GM19452 (cell line): ENCODE results near the gene ARHGAP25.

Source experiments
- ATAC-seq: cut with Tn5 transposase; IDR thresholded peaks from one replicate; pipeline ENCODE4 v1.9.1; 2021; ENCODE audit not compliant: unreplicated experiment

ARHGAP25 gene

DNA sequence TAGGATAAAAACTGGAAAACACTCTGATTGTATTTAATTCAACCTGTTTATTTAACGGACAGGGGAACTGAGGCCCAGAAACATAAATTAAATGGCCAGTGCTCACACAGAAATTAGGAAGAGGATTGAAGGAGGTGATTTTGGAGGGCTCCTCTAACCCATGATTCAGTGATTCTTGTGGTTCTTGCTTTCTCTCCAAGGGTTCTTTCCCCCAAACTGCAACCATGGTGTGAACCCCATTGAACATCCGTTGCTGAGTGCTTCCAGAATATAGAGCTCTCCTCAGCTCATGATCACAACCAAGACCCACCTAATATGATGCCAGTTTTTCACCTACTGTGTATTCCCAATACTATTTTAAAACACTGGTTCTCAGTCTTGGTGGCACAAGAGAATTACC, 95.1 kb downstream of the ARHGAP25 start:
- ATAC-seq = no peak

DNA sequence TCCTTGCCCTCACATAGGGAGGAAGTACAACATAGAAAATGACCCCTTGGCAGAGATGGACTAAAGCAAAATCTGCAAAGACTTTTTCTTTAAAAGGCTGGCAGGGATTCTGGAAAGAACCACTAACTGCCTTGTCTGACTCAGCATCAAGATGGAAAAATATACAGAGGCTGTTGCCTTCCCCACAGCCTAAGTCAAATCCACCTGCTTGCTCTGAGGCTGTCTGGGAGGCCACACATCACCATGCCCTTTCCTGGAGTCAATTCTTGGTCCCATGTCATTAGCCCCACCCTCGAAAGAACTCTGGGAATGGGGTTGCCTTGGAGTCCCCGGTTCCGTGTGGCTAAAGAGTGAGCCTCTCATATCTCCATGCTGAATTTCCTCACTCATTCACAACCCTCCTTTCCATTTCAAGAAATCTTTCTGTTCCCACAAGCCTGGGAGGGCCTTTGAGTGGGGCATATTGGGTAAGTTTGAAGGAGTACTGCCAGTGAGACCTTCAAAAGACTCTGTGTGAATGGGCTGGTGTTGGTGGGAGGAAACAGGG, 97.1 kb downstream of the ARHGAP25 start:
- no peak for ATAC-seq

DNA sequence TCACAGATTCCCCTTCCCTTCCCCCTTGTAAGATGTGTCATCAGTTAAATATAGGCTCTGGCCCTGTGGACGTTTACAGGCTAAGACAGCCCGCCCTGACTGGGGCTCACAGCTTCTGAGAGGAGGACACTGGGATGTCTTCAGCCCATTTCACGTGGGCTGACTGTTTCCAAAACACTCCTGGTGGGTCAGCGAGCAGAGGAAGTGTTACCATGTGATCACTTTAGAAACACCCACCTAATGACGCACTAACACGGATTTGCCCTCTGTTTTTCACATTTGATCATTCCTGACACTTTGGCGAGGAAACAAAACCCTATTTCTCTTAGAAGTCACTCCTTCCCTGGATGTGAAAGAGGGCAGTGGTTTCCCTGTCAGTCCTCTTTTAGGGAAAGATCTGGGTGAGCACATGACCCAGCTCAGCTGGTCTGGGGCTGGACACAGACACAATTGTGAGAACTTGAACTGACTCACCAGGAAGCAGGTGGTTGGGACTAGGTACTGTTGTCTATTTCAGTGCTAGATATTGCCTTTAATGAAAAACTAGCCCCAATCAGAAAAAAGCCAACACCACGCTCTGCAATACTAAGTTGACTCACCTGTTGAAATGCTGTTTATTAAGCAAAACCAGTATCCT, 97.7 kb downstream of the ARHGAP25 start:
- peak; percentile 81 for ATAC-seq

DNA sequence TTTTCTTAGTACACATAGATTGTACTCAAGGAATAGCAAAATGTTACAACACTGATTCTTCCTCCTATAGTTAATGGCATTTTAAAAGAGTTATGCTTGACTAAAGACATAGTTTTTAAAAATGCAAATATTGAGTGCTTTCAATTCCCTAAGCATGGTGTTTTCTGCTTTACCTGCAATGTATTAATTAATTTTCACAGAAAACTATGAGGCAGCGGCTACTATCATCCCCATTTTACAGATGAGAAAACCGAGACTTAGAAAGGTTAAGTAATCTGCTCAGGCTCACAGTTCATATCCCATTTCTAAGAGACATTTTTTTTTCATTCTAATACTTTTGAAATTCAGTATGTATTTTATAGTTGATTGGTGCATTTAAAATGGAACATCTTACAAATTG, 98.6 kb downstream of the ARHGAP25 start:
- ATAC-seq = no peak

DNA sequence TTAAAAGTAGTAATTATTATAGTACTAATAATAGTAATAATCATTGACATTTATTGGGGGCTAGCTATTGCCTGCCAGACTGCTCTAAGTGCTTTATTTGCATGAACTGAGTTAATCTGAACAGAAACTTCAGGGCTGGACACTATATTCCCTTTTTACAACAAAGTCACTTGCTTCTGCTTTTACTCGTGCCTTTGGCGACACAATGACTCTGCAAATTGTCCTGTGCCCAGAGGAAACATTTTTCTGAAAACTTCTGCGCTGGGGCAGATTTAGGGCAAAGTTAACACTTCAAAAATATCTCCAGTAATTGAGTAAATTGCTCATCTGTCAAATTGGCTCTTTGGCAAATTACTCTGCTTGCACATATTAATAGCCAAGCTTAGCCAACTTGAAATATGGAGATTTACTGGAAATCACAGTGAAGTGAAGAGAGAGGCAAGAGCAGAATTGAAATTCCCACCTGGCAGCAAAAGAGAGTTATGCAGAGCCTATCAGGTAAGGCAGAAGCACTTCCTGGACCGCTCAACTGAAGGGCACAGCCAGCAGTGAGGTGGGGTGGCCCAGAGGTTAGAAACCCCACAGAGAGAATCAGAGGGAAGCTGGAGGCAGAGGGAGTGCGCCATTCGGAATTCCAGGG, 100.2 kb downstream of the ARHGAP25 start:
- no peak for ATAC-seq

DNA sequence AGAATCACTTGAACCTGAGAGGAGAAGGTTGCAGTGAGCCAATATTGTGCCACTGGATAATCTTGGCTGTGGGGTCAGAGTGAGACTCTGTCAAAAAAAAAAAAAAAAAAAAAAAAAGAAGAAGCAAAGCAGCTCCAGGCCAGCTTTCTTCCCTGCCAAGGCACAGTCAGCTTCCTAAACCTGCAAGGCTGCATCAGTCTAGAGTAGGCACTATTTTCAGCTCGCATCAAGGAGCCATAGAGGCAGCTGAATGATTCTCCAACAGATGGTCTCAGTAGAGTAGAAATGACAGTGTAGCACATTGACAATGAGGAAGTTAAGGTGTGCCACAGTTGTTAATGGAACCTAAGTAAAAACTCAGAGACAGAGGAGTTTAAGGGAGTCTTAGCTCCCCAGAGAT, 101.0 kb downstream of the ARHGAP25 start:
- ATAC-seq = no peak

DNA sequence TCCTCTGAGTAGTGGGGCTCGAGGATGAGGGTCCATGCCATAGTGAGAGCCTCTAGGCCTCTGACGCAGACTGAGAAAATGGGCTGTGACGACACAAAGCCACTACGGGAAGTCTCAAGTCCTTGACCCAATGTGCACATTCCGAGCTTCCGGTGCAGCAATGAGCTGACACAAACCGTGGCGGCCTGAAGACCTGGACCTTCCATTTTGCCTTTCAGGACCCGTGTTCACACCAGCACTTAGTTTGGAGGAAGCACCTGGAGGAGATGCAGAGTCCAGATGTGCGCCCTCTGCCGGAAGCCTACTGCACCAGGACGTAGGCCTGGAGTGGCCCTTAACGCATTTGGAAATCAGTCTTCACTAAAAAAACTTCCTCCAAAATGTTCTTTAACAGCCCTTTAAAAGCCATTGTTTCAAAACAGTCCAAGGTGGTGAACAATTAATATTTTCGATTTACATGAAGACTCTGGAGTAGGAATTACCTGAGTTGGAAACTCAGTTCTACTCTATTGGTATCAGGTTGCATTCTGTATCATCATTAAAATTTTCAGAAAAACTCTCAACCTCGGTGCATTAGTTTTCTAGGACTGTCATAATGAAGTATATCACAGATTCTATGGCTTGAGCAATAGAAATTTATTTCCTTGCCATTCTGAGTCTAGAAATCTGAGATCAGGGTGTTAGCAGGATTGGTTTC, 102.7 kb downstream of the ARHGAP25 start:
- no peak for ATAC-seq

DNA sequence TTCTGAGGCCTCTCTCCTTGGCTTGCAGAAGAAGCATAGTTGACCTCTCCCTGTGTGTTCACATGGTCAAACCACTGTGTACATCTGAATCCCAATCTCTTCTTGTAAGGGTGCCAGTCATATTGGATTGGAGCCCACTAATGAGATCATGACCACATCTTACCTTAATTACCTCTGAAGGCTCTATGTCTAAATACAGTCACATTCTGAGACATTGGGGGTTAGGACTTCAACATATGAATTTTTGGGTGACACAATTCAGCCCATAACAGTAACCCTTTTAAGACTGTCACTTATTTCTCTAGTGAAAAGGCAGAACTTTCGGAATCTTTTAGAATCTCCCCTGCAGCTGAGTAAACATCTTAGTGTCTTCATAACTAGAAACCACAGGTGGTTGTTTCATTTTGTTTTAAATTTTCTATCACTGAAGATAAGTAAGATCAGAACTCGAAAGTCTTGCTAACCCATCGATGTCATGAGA, 103.3 kb downstream of the ARHGAP25 start:
- no peak for ATAC-seq

DNA sequence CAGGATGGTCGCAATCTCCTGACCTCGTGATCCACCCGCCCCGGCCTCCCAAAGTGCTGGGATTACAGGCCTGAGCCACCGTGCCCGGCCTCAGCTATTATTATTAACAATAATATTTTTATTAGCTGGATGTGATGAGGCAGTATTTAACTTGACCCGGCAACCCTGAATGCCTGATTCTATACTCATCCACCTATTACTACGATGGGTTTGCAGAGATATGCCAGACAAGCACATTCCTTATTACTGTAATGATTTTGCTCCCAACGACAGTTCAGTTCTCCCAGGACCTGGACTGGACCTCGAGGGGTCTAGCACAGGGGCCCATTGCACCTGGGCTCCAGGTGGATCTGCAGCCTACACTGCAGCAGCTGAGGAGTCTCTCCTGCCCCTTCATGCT, 104.0 kb downstream of the ARHGAP25 start:
- ATAC-seq = no peak

DNA sequence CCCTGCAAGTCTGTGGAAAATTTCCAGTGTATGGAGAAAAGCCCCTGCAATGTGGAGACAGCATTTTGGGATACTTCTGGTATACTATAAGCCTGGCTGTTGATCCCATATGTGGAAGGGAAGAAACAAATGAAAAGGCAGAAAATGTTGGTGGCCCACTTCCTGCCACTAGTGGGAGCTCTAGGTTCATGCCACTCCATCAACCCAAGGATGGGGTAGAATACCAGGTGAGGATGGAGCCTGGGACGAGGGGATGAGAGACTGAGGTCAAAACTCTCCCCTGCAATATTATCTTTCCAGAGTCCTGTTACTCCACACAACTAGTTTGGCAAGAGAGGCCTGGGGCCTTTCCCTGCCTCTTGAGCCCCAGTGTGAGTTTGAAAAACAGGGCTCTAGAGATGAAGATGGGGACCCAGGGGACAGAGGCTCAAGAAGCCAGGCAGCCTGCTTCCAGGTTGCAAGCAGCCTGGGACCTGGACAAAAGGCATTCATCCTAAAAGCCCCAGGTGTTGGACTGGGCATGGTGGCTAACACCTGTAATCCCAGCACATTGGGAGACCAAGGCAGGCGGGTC, 104.7 kb downstream of the ARHGAP25 start:
- ATAC-seq = no peak

DNA sequence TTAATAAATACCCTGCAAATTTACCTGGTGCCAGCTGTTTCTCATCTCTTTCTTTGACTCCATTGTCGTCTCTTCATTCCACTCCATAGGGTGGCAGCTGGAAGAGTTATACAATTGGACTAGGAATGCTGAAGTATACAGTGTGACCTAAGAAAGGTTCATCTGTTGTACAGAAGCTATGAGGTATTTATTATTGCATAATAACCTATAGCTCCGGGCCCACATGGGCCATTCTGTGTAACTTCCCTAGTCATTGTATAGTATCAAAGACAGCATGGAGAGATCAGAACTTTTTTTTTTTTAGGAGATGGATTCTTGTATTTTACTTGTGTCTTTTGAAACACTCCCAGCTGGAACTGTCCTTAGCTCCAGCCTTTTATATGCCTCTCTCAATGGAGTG, 110.4 kb downstream of the ARHGAP25 start:
- ATAC-seq = no peak

DNA sequence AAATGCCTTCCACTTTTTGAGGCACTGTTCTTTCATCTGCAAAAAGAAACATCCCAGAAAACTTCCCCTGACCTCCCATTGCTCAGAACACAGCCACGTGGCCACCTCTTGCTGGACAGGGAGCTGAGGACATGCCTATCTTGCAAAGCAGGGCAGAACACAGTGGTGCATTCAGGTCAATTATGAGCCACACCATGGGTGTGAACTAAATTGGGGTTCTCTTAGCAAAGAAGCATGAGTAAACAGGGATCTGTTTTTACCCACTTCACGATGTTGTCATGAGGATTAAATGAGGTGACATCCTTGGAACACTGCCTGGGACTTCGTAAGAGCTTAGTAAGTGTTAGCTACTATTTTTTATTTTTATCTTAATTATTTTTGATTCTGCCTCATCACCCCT, 111.5 kb downstream of the ARHGAP25 start:
- ATAC-seq = no peak

DNA sequence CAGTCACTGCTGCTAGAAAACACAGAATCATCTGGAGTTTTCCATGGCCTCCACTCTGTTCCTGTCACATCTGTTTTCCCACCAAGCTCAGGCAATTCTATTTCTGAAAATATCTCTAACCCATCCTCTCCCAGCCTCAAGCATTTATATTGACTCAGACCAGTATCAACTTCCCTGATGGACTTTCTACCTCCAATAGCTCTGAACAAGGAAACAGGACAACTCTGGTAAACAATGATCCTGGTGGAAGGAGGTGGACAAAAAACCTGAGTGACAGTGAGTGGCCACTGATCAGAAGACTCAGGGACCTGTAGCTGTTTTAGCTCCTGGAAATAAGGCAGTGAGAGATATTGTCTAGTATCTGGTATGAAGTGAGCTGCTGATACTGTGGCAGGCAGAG, 113.1 kb downstream of the ARHGAP25 start:
- ATAC-seq = no peak

DNA sequence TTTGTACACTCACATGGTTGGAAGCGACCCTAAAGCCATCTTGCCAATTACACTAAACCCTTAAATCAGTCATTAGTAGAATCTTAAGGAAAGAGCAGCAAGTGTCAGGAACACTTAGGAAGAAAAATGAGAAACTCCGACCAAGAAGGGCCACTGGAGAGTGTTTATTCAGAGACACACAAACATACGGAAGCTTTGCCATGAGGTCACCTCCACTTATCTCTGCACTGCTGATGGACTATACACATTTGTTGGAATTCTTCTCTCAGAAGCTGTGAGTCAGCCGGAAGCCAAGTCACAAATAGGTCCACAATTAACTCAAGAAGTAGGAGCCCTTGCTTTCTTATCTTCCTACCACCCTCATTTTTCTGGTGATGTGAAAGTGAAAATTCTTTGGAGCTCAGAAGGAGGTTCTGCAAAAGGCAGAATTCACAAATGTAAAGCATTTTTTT, 115.0 kb downstream of the ARHGAP25 start:
- no peak for ATAC-seq

DNA sequence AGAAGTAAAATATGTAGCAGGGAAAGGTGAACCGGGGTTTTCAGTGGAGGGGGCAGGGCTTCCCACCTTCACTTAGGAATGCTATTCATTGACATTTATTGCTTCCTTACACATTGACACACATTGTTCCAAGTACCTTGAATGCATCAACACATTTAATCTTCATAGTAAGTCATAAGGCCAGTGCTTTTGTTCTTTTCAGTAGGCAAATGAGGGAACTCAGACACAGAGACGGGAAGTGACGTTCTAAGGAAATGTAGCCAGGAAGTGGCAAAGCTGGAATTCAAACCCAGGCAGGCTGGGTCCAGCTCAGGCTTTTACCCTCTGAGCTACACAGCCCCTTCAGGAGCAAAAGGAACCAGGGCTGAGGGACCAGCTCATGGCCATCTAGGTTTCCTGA, 115.9 kb downstream of the ARHGAP25 start:
- no peak for ATAC-seq

DNA sequence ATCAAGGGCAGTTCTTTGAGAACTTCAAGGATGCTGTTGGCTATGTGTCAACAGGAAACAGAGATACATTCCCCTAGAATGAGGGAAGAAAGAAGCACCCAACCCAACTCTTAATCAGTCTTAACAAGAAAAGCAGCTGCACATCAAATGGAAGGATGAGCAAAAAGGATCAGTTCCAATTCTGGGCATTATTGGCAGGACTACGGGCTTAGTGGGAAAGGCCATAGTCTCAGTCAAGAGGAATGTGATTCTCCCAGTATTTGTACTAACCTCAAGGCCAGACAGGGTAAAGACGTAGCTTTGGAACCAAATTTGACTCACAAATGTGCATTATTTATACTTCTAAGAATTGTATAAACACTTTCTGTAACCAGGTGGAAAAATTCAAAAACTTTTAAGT, 118.4 kb downstream of the ARHGAP25 start:
- ATAC-seq = no peak

DNA sequence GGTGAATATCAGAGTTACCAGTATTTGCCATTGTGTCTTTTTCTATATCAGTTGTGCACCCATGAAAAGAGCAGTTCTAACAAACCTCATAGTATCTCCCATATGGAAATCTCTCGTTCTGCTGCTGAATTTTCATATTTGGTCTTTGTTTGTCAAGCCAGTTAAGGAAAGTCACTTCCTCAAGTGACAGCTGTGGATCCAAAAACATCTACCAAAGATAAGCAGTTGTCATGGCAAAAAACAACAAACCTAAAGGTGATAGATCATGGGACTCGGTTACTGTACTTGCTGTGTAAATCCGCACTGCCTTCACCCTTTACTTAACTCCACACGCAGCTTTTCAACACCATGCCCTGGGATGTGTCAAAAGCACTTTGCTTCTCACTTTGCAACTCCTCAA, 119.3 kb downstream of the ARHGAP25 start:
- no peak for ATAC-seq

DNA sequence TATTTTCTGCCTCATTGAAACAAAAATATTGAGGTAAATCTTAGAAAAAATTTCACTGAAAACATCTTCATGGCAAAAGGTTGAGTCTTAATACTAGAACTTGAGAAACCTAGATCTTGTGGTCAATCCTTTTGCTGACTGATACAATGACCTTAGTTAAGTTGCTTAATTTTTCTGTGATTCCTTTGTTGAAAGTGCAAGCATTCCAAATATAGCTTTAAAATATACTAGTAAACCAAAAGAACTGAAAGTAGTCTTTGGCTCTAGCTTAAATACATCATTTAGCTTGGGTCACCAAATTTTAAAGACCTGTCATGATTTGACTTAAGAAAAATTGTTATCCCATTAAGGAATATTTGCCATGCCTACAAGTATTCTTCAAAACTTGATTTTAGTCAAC, 119.9 kb downstream of the ARHGAP25 start:
- no peak for ATAC-seq

DNA sequence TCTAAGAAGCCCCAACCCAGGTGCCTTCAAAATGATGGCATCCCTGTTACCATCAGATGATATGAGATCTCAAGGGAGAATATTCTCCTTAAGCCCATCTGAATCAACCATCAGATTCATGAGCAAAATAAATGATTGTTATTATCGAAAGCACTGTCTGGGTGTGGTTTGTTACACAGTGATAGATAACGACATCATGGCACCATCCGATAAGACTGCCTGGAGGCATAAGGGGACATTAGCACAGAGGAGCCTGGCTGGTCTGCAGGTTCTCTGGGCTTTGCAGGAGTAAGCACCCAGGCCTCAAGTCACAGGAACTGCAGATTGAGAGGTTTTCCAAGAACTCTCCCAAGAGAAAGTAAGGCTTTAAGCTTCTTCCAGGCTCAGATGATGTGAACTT, 120.9 kb downstream of the ARHGAP25 start:
- ATAC-seq = no peak

DNA sequence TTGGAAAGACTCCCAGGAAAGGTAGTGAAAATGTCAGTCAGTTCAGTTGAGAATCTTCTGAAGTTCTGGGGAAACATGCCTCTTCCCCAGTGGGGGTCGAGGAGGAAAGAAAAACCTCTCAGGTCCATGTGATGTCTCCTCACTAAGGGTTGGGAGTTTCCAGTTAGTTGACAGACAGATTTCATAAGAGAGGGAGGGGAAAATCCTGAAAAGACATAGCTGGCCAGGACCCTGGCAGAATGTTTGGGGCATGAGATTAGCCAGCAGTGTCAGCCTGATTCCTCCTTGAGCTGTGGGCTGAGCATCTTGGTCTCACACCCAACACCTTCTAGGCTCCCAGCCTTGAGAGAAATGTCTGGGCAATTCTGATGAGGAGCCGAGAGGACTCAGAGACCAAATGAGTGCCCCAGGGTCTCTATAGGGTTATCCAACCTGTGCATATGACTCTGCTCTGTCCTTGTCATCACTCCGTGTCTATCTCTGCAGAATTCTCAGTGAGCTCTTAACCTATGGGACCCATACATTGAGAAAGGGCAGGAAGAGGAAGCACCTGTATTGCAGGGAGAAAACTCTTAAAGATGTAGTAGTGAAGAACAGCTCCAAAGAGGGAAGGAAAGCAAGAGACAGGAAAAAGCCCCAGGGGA, 122.7 kb downstream of the ARHGAP25 start:
- no peak for ATAC-seq

DNA sequence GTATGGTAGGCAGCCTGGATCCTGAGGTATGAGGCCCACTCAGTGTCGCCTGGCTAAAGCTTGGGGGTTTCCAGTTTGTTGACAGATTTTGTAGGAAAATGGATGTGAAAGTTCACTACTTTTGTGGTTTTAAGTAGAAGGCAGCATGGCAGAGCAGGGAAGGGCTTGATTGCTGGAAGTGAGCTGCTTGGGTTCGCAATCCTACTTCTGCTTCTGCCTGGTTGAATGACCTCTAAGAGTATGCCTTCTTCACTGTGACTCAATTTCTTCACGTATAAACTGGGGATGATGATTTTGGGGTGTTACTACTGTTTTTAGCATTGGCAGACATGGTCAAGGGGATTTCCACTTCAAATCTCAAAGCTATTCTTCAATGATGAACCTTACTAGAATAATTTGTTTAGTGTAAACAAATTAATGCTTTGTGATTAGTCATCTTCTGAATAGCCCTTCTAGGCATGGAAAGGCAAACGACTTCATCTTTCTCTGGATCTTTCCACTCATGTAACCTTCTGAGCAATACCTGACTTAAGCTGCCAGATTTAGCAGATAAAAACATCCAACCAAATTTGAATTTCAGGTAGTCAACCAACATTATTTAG, 123.3 kb downstream of the ARHGAP25 start:
- no peak for ATAC-seq
